ENCODE data around the gene MFSD6.

Gene MFSD6

DNA sequence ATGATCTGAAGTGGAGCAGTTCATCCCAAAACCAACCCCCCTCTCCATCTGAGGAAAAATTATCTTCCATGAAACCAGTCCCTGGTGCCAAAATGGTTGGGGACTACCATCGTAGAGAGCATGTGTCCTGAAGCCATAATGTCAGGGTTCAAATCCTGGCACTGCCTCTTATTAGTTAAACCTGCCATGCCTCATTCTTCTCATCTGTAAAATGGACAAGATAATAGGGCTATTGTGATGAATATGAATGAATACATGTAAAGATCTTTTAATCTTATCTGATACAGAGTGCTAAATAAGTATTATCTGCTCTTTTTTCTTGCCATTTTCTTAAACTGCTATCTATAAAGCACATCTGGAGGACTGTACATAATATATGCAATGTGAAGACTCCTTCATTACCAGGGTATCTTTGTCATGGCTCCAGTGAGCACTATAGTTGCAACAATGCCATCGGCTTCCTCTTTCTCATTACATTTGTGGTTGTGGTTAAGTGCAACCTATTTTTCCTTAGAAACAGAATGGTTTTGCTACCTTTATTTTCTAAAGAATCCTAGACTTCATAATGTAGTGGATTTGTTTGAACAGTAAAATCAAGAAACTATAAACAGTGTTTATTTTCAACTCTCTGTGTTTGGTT, 27.0 kb downstream of the MFSD6 start:
- DNase-seq = no peak

- no peak for DNase-seq
These were observed 28.4 kb downstream of the MFSD6 start for GRCh38 chr2:190436557-190436956.

DNA sequence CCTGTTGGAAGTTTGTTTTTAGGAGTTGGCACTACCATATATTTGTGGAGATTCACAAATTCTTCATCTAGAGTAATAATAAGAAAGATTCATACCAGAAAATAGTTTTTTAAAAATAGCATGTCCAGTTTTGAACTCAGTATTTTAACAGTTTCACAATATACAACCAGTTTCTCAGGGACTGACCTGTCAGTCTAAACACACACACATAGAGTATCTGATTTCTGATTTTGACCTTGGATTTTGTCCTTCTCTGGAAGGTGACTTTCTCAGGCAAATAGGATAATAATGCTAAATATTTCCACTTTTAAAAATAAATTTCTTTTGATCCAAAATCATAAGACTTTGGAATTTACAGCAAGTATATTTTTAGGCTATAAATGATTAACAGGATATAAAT, 32.0 kb downstream of the MFSD6 start:
- no peak for DNase-seq

DNA sequence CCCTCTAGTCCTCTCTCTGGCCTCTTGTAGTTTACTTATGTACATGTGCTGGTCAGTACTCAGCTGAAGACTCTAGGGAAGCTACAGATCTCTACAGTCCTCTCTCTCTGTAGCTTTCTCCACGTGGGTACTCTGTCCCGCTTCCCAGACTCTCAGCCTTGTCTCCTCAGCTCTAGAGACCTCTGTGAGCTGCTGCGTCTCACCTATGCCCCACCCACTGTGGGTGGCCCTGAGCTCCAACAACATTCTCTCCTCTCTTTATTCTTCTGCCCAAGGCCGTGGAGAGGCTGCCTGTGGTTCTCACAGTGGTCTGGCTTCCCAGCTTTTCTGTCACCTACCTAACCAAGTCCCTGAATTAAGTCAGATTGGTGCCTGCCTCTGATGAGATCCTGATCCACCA, 33.4 kb downstream of the MFSD6 start:
- no peak for DNase-seq

- no peak for DNase-seq
These were observed 34.9 kb downstream of the MFSD6 start for GRCh38 chr2:190443055-190443454.

DNA sequence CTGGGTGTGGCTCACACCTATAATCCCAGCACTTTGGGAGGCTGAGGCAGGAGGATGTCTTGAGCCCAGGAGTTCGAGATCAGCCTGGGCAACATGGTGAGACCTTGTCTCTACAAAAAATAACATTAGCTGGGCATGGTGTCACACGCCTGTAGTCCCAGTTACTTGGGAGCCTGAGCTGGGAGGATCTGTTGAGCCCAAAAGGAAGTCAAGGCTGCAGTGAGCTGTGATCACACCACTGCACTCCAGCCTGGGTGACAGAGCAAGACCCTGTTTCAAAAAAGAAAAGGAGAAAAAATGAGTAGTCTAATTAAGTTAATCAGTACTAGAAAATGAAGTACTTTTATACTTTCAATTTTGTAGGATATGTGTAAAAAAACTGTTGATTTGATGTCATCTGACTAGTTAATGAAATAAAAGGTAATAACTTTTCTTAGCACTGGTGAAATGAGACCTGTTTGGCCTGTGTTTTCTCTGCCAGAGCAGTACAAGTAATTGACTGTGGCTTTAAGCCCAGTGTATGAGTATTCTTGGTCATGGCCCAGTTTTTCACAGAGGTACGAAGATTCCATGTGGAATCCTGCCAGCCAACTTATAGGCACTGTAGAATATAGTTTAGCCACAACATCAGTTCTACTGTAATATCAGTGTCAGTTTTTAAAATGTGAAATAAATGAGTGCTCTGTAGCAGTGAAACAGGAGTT, 35.8 kb downstream of the MFSD6 start:
- DNase-seq = no peak

DNA sequence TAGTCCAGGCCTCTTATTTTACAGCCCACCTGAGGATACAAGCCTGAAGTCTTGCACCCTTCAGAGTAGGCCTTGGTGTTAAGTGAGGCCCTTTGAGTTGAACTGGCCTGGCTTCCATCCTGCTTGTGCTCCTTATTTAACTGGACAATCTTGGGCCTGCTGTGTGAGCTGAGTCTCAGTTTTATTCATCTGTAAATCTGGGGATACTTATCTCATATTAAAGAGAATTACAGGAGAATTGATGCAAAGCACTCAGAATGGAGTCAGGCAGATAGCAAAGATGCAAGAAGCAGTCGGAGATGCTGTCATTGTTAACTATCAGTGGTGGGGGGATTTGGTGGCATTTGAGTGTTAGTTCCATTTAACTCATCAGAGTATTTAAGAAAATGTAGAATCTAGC, 36.8 kb downstream of the MFSD6 start:
- DNase-seq = no peak

DNA sequence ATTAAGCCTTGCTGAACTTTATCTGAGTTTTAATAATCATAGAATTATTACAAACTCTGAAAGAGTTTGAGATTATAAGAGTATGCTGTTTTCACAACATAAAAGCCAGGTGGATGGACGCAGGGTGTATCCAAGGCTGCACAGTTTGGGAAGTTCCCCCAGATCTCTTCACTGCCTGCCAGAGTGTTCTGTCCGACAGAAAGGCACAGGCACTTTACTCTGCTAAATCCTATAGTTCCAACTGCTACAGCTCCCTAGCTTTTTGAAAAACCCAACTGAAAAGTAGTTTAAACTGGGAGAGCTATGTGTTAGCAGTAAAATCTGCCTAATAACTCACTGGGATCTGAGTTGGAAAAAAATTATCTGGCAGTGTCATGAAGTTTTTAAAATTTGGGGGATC, 38.0 kb downstream of the MFSD6 start:
- no peak for DNase-seq

GRCh38 chr2:190446750-190447516, 38.8 kb downstream of the MFSD6 start:
- DNase-seq = no peak

- no peak for DNase-seq
These were observed 39.6 kb downstream of the MFSD6 start for GRCh38 chr2:190447766-190448165.

- no peak for DNase-seq
These were observed 41.8 kb downstream of the MFSD6 start for GRCh38 chr2:190449925-190450324.

- no peak for DNase-seq
These were observed 42.2 kb downstream of the MFSD6 start for GRCh38 chr2:190450363-190450762.

DNA sequence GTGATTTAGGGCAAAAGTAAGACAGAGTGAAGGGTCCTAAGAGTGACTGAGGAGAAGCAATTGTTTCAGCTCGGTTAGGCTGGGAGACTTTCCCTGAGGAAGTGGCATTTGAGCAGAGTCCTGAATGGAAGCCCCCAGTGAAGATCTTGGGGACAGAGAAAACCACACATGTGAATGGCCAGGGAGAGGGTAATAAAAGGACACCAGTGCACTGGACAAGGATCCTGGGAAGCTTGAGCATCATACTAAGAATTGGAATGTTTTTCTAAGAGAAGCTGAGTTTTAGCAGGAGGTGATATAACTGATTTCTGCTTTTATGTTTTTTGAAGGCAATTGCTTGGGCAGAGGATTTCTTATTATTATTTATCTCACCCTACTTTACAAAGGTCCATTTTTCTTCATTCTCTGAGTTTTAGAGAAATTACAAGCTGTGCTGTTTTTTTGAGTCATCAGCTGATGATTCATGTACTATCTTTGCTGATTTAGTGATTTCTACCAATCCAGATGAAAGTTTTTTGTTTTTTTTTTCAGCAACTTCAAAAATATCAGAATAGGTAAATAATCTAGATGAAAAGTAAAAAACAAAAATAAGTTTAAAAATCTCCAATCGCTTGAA, 43.5 kb downstream of the MFSD6 start:
- DNase-seq = no peak

DNA sequence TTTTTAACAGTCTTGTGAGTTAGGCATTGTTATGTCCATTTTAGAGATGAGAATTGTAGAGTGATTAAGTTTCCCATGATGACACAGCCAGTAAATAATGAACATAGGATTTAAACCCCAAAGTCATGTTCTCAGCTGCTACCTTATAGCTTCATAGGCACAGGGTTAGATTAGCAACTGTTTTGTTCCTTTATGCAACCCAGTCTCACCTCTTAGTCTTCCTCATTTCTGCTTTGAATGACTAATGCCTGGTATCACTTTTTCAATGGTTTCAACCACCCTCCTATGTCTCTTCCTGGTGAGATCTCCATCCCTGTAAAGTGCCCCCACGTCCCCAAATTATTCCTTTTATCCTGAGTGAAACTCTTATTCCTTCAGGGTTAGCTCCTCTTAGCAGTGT, 44.3 kb downstream of the MFSD6 start:
- DNase-seq = no peak

GRCh38 chr2:190454795-190455194, 46.6 kb downstream of the MFSD6 start:
- DNase-seq = no peak

- no peak for DNase-seq
These were observed 47.4 kb downstream of the MFSD6 start for GRCh38 chr2:190455358-190456095.

DNA sequence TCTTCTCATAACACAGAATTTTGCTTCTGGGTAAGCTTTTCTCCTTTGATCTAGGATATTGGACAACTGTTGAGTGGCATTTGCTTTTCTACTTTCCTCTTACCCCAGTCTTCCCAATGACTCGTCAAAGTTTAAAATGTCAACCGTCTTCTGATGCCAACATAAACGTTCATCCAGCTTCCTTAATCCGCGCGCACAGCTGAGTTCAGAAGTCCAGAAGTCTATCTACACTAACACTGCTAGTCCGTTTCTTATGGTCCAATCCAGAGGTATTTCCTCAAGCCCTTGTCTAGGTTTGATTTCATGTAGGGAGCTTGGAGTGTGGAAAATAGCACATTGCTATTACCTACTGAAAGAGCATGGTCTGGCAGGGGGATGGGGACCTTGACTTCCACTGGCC, 48.7 kb downstream of the MFSD6 start:
- DNase-seq = no peak

DNA sequence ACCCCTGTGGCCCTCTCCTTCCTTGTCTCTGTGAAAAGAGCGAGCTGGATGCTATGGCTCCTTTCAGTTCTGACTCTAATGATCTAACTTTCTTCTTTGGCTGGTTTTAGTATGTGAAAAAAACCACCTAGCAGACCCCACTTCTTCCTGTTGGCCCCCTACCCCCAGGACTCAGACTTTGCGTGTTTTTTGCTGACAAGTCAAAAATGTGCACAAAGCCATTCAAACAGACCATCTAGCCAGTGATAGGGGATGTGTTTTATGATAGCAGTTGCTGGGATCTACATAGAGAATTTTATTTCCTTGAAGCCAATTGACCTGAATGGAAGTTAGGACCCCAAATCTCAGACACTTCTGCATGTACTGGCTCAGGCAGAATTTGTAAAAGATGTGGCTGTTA, 49.1 kb downstream of the MFSD6 start:
- DNase-seq = no peak

DNA sequence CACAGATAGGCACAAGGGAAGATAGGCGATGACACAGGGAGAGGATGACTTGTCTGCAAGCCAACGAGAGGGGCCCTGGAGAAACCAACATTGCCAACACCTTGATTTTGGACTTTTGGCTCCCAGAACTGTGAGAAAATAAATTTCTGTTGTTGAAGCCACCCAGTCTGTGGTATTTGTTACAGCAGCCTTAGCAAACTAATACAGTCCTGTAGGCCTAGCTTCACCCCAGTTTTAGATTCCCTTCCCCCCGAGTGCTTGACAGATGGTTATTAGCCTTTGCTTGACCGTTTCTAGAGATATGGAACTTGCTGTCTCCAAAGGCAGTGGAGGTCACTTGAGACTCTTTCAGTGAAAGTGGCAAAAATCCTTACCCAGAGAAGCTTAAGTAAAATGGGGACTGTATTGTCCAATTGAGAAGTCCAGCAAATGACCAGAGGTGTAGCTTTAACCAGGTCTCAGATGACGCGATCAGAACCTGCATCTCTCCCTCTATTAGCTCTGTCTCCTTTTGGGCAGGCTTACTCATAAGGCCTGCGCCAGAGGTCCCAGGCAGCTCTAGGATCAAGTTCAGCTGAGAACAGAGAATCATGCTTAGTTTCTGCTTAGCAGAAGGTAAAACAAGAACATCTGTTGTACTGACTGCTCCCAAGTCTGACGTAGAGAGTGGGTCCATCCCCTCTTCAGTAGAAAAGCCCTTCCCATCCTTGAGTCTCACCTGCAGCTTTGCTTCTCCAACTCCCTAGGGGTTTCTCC, 50.4 kb downstream of the MFSD6 start:
- no peak for DNase-seq

DNA sequence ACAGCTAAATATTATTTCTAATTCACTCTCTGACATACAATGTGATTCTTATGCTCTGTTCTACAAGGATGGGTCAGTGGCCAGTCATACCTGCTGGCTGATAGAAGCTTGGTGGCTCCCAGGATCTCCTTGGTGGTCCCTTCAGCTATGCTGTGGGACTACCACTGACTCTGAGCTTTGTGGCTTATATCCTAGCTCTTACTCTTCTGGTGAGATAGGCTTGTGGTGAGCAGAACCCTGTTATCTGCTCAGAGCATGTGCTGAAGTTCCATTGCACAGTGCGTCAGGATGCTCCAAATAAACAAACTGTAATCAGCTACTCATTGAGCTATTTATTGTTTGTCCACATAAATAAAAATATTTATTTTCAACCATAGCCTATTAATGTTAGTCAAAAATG, 51.7 kb downstream of the MFSD6 start:
- DNase-seq = no peak

GRCh38 chr2:190460487-190460886, 52.3 kb downstream of the MFSD6 start:
- no peak for DNase-seq

- DNase-seq = no peak
These were observed 54.0 kb downstream of the MFSD6 start for GRCh38 chr2:190462181-190462580.

All from right kidney (tissue), 1 donor.